Activated CD8-positive, alpha-beta memory T cell treated with anti-CD3 and anti-CD28 coated beads for 36 hours (primary cell): Measurements from ENCODE around the gene TRIM17. TPM values are rescaled to one million over a fixed set of nuclear protein-coding genes. Genes with fewer than 3 reads are reported as not detected.

Experiments
- CTCF ChIA-PET: fragments of 350-600 bp; sonication (Branson Sonifier 250); formaldehyde crosslinking; loops from one replicate; lab custom pipeline; 2021; ENCODE audit warnings: antibody characterized with exemption; lab: Charles Lee
- POLR2A ChIA-PET: fragments of 350-600 bp; sonication (Branson Sonifier 250); formaldehyde crosslinking; loops from one replicate; lab custom pipeline; 2021; ENCODE audit warnings: antibody characterized with exemption; lab: Charles Lee
- total RNA-seq, 2 experiments: library from RNA; stranded (reverse); gene quantifications; one replicate each; pipeline ENCODE4 v1.2.3, GENCODE V29; 2021

Gene TRIM17
- total RNA-seq, 2 experiments from 2014 or later = 2.6 to 3.2 TPM

GRCh38 chr1:228428412-228428811 lies 11.8 kb upstream of the TRIM17 start:
- ChIA-PET POLR2A (no interaction called here), CTCF (interaction anchor here (1.2 kb wide), 1 partner anchor 87 kb away, joined by 3 read pairs; no protein-coding TSS in a partner anchor)

- CTCF ChIA-PET = no interaction called here
- POLR2A ChIA-PET = no interaction called here
Observed at GRCh38 chr1:228426518-228427175, 10.0 kb upstream of the TRIM17 start.

- ChIA-PET POLR2A (no interaction called here), CTCF (interaction anchor here (0.9 to 1.3 kb wide), 2 partner anchors 41 to 46 kb away, joined by 3 read pairs; no protein-coding TSS in a partner anchor)
Observed at GRCh38 chr1:228424685-228425660, 8.3 kb upstream of the TRIM17 start.

- POLR2A ChIA-PET = no interaction called here
- CTCF ChIA-PET = interaction anchor here (0.8 to 1.0 kb wide), 2 partner anchors 9 to 12 kb away, joined by 3 read pairs; no protein-coding TSS in a partner anchor
Observed at GRCh38 chr1:228423404-228424053, 6.9 kb upstream of the TRIM17 start.

- CTCF ChIA-PET = no interaction called here
- POLR2A ChIA-PET = no interaction called here
Observed at GRCh38 chr1:228420968-228421826, 4.5 kb upstream of the TRIM17 start.

GRCh38 chr1:228417483-228418203 lies 982 bp upstream of the TRIM17 start:
- CTCF ChIA-PET = no interaction called here
- POLR2A ChIA-PET = no interaction called here

GRCh38 chr1:228417061-228417460 lies 400 bp upstream of the TRIM17 start:
- ChIA-PET CTCF (no interaction called here), POLR2A (interaction anchor here (0.7 kb wide), 1 partner anchor 676 kb away, joined by 3 read pairs; no protein-coding TSS in a partner anchor)

GRCh38 chr1:228415853-228416216 lies 826 bp downstream of the TRIM17 start:
- POLR2A ChIA-PET = interaction anchor here (0.5 to 0.8 kb wide), 2 partner anchors 9 to 17 kb away, joined by 3 to 5 read pairs; partner anchors contain the start of gene TRIM11

GRCh38 chr1:228415221-228415620 lies 1.4 kb downstream of the TRIM17 start:
- ChIA-PET CTCF (interaction anchor here (1.0 kb wide), 1 partner anchor 40 kb away, joined by 3 read pairs; no protein-coding TSS in a partner anchor), POLR2A (interaction anchor here (0.8 kb wide), 1 partner anchor 8 kb away, joined by 5 read pairs; the partner anchor contains the start of gene TRIM11)

More at GRCh38 chr1:228415853-228416216, 826 bp downstream of the TRIM17 start:
- CTCF ChIA-PET = no interaction called here

GRCh38 chr1:228414511-228415211 lies 2.0 kb downstream of the TRIM17 start:
- ChIA-PET POLR2A (interaction anchor here (0.8 kb wide), 1 partner anchor 8 kb away, joined by 5 read pairs; the partner anchor contains the start of gene TRIM11), CTCF (interaction anchor here (1.0 kb wide), 1 partner anchor 41 kb away, joined by 3 read pairs; no protein-coding TSS in a partner anchor)

GRCh38 chr1:228413241-228414010 lies 3.2 kb downstream of the TRIM17 start:
- POLR2A ChIA-PET = no interaction called here
- CTCF ChIA-PET = no interaction called here

GRCh38 chr1:228411548-228412430 lies 4.9 kb downstream of the TRIM17 start:
- ChIA-PET CTCF (interaction anchor here (1.3 kb wide), 1 partner anchor 12 kb away, joined by 3 read pairs; no protein-coding TSS in a partner anchor), POLR2A (no interaction called here)

GRCh38 chr1:228411121-228411520 lies 5.5 kb downstream of the TRIM17 start:
- ChIA-PET CTCF (interaction anchor here (1.3 kb wide), 1 partner anchor 13 kb away, joined by 3 read pairs; no protein-coding TSS in a partner anchor), POLR2A (no interaction called here)

GRCh38 chr1:228410671-228411070 lies 6.0 kb downstream of the TRIM17 start:
- POLR2A ChIA-PET = no interaction called here

GRCh38 chr1:228410015-228410414 lies 6.6 kb downstream of the TRIM17 start:
- CTCF ChIA-PET = no interaction called here
- POLR2A ChIA-PET = no interaction called here

More at GRCh38 chr1:228410671-228411070, 6.0 kb downstream of the TRIM17 start:
- CTCF ChIA-PET = no interaction called here
